Fibroblast of villous mesenchyme (primary cell): ENCODE results near the gene UVSSA. TPM values are rescaled to one million over a fixed set of nuclear protein-coding genes. Genes with fewer than 3 reads are reported as not detected.
"Not testable (repeated sequence)": the region's sequence is repeated elsewhere in the genome, so short reads cannot be mapped to it uniquely, and the experiment has no call there.

ENCODE experiments used
- DNase-seq: peaks from one replicate; pipeline ENCODE4 v3.0.0-alpha.2; 2010; ENCODE audit warnings: low read depth
- H3K4me3 ChIP-seq: 2 replicates; pipeline ENCODE4 v1.5.1; 2011; ENCODE audit warnings: low read depth, mild to moderate bottlenecking, low read length
- total RNA-seq: library from RNA; depleted of rRNA; stranded (reverse); fragments of >200 nt; gene quantifications from 2 replicates; pipeline ENCODE4 v1.2.3, GENCODE V29; 2012
- TF ChIP-seq, protein P1 (sequence below): IDR thresholded peaks from 2 replicates; pipeline ENCODE4 v1.5.1; 2012; ENCODE audit warnings: low read depth, mild to moderate bottlenecking, low read length; ENCODE audit not compliant: insufficient read depth

Gene UVSSA
- total RNA-seq, 1 donor: 10.8 TPM

DNA sequence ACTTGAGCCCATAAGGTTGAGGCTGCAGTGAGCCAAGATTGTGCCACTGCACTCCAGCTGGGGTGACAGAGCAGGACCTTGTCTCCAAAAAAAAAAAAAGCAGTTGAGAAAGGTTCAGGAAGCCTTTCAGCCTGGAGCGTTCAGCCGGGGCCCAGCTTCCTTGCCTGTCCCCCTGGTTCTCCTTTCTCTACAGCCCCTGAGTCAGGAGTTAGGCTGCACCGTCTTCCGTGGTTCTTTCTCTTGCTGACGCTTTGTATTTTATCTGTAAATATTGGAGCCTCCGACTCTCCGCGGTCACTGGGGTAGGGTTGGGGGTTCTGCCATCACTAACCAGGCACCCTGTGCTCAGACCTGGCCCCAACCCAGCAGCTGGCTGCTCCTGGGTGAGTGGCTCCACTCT lies 13.8 kb upstream of the UVSSA start:
- TF ChIP-seq, protein P1, sequence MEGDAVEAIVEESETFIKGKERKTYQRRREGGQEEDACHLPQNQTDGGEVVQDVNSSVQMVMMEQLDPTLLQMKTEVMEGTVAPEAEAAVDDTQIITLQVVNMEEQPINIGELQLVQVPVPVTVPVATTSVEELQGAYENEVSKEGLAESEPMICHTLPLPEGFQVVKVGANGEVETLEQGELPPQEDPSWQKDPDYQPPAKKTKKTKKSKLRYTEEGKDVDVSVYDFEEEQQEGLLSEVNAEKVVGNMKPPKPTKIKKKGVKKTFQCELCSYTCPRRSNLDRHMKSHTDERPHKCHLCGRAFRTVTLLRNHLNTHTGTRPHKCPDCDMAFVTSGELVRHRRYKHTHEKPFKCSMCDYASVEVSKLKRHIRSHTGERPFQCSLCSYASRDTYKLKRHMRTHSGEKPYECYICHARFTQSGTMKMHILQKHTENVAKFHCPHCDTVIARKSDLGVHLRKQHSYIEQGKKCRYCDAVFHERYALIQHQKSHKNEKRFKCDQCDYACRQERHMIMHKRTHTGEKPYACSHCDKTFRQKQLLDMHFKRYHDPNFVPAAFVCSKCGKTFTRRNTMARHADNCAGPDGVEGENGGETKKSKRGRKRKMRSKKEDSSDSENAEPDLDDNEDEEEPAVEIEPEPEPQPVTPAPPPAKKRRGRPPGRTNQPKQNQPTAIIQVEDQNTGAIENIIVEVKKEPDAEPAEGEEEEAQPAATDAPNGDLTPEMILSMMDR: no peak
- no peak overlapping the region for H3K4me3 ChIP-seq
- no peak for DNase-seq

DNA sequence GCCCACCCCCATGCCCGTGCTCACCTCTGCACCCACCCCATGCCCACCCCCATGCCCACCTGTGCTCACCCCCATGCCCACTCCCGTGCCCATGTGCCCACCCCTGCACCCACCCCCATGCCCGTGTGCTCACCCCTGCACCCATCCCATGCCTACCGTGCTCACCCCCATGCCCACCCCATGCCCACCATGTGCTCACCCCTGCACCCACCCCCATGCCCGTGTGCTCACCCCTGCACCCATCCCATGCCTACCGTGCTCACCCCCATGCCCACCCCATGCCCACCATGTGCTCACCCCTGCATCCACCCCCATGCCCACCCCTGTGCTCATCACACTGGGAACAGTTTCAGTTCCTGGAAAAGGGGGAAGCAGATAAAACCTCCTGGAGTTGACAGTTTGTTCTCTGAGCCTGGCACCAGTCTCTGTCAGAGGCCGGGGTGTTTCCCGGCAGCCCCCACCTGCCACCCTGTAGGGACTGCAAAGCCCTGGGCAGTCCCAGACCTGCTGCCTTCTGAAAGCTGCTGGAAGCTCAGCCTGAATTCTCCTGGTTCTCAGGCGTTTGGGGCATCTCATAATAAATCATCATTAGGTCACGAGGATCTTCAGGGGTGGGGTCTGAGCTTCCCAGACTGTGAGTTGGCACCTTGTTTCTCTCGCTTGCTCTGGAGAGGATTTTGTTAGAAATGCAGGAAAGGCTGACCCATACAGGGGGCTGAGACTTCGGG lies 13.0 kb upstream of the UVSSA start:
- not testable (repeated sequence) for DNase-seq, H3K4me3 ChIP-seq

DNA sequence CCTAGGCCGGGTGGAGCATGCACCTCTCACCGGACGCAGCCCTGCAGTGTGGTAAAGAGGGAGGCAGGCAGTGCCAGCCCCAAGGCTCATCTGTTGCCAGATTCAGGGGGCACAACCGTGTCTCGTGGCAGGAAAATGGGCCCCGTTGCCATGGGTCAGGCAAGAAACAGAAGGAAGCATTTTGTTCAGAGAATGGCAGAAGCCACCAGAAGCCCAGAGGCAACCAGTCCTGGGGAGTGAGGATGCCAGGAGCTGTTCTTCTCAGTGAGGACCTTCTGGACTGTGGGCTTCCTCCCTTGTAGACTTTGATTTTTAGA lies 12.5 kb upstream of the UVSSA start:
- no peak overlapping the region for H3K4me3 ChIP-seq
- TF ChIP-seq, protein P1: no peak
- DNase-seq: no peak

DNA sequence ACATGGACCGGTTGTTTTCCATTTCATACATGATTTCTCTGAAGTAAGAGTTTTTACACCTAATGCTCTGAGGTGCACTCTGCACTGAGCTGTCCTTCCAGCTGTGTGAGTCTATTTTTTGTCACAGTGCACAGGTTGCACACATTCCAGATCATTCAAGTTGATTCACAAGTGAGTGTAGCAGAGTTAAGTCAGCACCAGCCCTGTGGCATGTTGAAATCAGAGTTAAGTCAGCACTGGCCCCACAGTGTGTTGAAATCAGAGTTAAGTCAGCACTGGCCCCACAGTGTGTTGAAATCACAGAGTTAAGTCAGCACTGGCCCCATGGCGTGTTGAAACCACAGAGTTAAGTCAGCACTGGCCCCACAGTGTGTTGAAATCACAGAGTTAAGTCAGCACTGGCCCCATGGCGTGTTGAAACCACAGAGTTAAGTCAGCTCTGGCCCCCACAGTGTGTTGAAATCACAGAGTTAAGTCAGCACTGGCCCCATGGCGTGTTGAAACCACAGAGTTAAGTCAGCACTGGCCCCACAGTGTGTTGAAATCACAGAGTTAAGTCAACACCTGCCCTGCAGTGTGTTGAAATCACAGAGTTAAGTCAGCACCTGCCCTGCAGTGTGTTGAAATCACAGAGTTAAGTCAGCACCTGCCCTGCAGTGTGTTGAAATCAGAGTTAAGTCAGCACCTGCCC lies 11.7 kb upstream of the UVSSA start:
- H3K4me3 ChIP-seq, DNase-seq: not testable (repeated sequence)

DNA sequence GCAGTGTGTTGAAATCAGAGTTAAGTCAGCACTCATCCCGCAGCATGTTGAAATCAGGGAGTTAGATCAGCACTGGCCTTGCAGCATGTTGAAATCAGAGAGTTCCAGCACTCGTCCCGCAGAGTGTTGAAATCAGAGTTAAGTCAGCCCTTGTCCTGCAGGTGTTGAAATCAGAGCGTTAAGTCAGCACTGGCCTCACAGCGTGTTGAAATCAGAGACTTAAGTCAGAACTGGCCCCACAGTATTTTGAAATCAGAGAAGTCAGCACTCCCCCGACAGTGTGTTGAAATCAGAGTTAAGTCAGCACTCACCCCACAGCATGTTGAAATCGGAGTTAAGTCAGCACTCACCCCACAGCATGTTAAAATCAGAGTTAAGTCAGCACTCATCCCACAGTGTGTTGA lies 10.9 kb upstream of the UVSSA start:
- DNase-seq: peak; percentile 77
- TF ChIP-seq, protein P1: no peak
- H3K4me3 ChIP-seq: no peak overlapping the region

DNA sequence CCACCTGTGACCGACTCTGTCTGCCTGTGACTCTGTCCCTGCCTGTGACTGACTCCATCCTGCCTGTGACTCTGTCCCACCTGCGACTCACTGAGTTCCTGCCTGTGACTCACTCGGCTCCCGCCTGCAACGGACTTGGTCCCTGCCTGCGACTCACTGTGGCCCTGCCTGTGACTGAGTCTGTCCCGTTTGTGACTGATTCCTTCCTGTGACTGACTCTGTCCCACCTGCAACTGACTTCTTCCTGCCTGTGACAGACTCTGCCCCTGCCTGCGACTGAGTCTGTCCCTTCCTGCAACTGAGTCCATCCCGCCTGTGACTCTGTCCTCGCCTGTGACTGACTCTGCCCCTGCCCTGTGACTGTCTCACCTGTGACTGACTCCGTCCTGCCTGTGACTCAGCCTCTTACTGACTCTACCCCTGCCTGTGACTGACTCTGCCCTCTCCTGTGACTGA lies 9.6 kb upstream of the UVSSA start:
- DNase-seq: no peak

DNA sequence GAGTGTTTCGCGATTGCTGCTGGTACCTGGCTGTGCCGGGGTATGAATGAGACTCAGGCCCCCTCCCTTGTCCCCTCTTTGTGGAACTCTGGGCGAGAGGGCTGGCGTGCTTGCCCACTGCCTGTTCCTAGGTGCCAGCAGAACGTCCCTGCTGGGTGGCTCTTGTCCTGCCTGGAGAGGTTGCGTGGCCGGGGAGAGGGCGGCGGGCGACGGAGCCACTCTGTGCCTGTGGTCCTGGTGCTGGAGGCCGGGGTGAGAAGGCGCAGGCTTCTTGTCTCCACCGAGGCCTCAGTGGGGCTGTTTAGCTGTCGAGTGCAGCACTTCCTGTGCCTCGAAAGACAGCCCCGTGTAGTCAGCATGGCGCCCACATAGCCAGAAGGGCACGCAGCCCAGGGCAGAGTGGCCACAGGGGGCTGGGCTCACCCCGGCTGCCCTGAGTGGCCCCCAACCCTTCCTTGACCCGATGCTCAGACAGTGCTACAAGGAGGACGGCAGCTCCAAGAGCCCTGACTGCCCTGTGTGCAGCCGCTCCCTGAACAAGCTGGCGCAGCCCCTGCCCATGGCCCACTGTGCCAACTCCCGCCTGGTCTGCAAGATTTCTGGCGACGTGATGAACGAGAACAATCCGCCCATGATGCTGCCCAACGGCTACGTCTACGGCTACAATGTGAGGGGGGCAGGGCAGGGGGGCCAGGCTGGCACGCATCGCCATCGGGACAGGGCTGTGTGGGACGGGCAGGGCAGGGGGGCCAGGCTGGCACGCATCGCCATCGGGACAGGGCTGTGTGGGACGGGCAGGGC lies 8.9 kb upstream of the UVSSA start:
- DNase-seq: no peak
- TF ChIP-seq, protein P1: no peak

More for the DNA sequence above, 9.6 kb upstream of the UVSSA start:
- TF ChIP-seq, protein P1: no peak
- H3K4me3 ChIP-seq: no peak overlapping the region

More for the DNA sequence above, 8.9 kb upstream of the UVSSA start:
- H3K4me3 ChIP-seq: no peak overlapping the region
